Stimulated activated memory B cell treated with anti-CD40 and anti-IgM and Interleukin-4, amounts not matched to agents 10 μg/mL and 1 μg/mL and 100 μg/mL, for 72 hours (primary cell): ENCODE data around the gene CNOT6.
"Not testable (repeated sequence)": the region's sequence is repeated elsewhere in the genome, so short reads cannot be mapped to it uniquely, and the experiment has no call there.

ENCODE experiments used
- ATAC-seq: fragments of 150-1000 bp; cut with Tn5 transposase; 2 replicates; pipeline ENCODE4 v1.10.0; 2021
- H3K27ac Mint-ChIP-seq: one replicate; pipeline ENCODE4 v1.8.0; 2022; ENCODE audit warnings: mild to moderate bottlenecking, mixed read lengths
- H3K27me3 Mint-ChIP-seq: one replicate; pipeline ENCODE4 v1.8.0; 2022; ENCODE audit warnings: mixed read lengths
- H3K36me3 Mint-ChIP-seq: one replicate; pipeline ENCODE4 v1.8.0; 2022; ENCODE audit warnings: mixed read lengths
- H3K4me1 Mint-ChIP-seq: one replicate; pipeline ENCODE4 v1.8.0; 2022; ENCODE audit warnings: mixed read lengths
- H3K4me3 Mint-ChIP-seq: one replicate; pipeline ENCODE4 v1.8.0; 2022; ENCODE audit warnings: mild to moderate bottlenecking, moderate library complexity, mixed read lengths
- H3K9me3 Mint-ChIP-seq: one replicate; pipeline ENCODE4 v1.8.0; 2022; ENCODE audit warnings: mixed read lengths

Gene CNOT6

DNA sequence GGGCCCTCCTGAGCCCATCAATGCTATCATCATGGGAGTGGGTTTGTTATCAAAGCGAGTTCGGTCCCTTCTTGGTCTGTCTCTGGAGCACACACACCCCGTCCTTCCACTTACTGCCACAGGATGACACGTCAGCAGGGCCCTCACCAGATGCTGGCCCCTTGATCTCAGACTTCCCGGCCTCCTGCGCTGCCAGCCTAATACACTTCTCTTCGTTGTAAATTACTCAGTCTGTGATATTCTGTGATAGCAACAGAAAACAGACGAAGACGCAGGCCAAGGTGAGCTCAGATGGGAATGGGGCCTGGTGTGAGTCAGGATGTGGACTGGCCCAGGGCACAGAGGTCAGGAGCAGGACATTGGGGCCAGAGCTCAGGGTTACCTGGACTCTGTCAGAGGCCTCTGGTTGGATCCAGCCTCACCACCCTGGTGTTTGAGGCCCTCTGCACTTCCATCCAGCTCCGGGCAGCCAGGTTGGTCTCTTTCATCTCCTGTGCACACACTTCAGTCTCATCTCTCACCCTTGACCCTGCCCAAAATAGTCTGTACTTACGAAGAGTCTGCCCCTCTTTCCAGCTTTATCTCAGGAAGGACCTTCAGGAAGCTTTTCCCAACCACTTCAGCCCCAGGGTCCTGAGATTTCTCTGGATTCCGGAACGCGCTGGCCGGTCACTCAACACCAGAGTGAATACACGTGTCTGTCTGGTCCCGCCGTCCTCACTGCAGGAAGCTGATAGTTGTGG, 26.0 kb upstream of the CNOT6 start:
- ATAC-seq: no peak
- Mint-ChIP-seq H3K4me1 (no peaks in the 10 kb centered on the region), H3K4me3 (no peak overlapping the region), H3K27me3 (peaks cover 13% of the 10 kb centered on the region), H3K36me3 (no peaks in the 10 kb centered on the region), H3K27ac (no peak overlapping the region), H3K9me3 (no peaks in the 10 kb centered on the region)

DNA sequence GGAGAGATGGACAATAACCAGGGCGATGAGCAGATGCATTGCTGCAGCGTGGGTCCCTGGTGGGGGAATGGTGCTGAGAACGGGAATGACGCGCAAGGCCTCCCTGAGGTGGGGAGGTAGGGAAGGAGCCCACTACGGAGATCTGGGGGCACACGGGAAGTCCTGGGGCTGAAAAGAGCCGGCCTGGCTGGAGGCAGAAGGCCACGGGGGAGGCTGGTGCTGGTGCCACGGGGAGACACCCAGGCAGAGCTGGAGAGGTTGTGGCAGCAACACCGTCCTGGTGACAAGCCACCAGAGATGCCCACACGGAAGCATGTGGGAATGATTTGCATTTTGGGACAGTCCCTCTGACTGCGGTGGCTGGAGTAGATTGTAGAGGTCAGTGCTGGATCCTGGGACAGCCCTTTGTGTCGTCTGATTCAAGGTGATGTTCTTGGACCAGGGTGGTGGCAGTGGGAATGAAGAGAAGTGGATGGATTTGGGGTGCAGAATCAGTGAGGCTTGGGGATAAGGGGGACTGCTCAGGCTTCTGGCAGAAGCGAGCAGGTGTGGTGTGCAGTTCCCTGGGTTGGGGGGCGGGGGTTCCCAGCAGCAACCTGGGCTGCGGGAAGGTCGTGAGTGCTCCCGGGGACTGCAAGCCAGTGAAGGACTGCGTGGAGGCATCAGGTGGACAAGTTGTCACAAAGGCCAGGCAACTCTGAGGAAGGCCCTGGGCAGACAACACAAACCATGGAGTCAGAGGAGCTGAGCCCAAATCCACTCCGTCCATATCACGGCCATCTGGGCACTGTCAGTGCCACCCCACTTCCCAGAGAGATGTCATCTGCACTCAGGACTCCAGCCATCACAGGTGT, 25.2 kb upstream of the CNOT6 start:
- Mint-ChIP-seq H3K9me3 (no peaks in the 10 kb centered on the region), H3K4me3 (no peak overlapping the region), H3K27me3 (peaks cover 11% of the 10 kb centered on the region), H3K4me1 (no peaks in the 10 kb centered on the region), H3K36me3 (no peaks in the 10 kb centered on the region), H3K27ac (no peak overlapping the region)
- no peak for ATAC-seq

DNA sequence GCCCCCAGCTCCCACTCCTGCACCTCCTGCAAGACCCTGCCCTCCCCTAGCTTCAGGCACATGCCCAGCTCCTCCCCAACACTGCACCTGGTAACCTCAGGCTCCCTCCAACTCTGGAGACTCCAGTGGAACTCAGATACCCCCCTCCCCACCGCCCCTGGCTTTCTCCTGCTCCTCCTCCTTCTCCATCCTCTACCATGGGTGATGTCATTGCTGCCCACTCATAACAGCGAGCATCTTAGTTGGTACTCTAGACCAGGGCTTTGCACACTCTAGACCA, 24.7 kb upstream of the CNOT6 start:
- Mint-ChIP-seq H3K27me3 (peaks cover 11% of the 10 kb centered on the region), H3K9me3 (no peaks in the 10 kb centered on the region), H3K27ac (no peak overlapping the region), H3K4me3 (no peak overlapping the region), H3K4me1 (no peaks in the 10 kb centered on the region), H3K36me3 (no peaks in the 10 kb centered on the region)
- ATAC-seq: no peak

DNA sequence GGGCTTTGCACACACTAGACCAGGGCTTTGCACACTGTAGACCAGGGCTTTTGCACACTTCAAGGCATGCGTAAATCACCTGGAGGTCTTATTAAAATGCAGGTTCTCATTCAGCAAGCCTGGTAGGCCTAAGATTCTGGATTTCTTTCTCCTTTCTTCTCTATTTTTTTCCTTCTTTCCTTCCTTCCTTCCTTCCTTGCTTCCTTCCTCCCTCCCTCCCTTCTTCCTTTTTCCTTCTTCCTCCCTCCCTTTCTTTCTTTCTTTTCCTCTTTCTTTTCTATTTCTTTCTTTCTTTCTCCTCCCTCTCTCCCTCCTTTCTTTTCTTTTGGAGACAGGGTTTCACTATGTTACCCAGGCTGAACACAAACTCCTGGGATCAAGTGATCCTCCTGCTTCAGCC, 24.3 kb upstream of the CNOT6 start:
- H3K27me3 Mint-ChIP-seq: peaks cover 11% of the 10 kb centered on the region
- no peak overlapping the region for H3K4me3 Mint-ChIP-seq
- H3K4me1 Mint-ChIP-seq: no peaks in the 10 kb centered on the region
- H3K9me3 Mint-ChIP-seq: no peaks in the 10 kb centered on the region
- ATAC-seq: no peak
- H3K36me3 Mint-ChIP-seq: no peaks in the 10 kb centered on the region
- no peak overlapping the region for H3K27ac Mint-ChIP-seq

DNA sequence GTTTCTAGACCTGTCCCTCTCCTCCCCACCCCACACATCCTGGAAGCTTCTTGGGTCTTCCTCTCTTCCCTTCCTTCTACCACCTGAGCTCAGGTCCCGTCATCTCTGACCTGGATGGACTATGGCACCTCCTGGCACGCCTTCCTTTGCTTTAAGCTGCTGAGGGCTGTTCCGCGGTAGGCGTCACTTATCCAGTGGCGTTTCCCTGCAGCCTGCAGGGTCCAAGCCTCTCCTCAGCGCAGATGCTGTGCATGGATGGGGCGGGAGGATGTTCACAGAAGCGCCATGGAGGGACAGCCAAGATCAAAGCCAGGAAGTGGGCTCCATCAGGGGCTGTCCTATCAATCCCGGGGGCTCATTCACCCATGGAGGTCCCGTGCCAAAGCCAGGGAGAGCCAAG, 23.8 kb upstream of the CNOT6 start:
- no peaks in the 10 kb centered on the region for H3K36me3 Mint-ChIP-seq

DNA sequence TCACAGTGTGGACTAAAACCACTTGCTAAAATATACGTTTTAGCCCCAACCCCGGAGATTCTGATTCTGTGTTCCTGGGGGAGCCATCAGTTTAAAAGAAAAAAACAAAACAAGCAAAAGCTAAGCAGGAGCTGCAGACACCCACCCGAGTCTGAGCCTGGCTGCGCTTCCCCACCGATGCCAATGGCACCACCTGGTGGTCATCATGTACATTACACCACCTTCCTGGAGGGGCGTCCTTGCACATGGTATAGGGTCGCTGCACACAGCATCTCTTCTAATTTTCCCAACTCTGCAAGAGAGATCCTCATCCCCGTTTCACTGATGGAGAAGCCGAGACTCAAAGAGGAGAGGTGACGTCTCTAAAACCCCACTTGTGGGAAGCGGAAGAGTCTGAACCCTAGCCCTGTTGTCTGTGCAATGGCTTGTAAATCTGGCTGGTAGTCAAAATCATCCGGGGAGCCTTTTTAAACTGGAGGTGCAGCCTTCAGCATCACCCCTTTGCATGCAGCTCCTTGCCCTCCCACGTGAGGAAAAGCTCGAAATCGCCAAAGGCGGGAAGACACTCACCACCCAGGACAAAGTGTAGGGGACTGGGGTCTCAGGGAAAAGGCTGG, 23.1 kb upstream of the CNOT6 start:
- Mint-ChIP-seq H3K9me3 (peaks cover under 1% of the 10 kb centered on the region), H3K4me3 (no peak overlapping the region), H3K36me3 (no peaks in the 10 kb centered on the region), H3K27me3 (peaks cover 11% of the 10 kb centered on the region), H3K4me1 (no peaks in the 10 kb centered on the region), H3K27ac (no peak overlapping the region)
- ATAC-seq: peak; percentile 67

More for the DNA sequence above, 23.8 kb upstream of the CNOT6 start:
- Mint-ChIP-seq H3K4me3 (no peak overlapping the region), H3K27me3 (peaks cover 11% of the 10 kb centered on the region), H3K9me3 (no peaks in the 10 kb centered on the region), H3K27ac (no peak overlapping the region), H3K4me1 (no peaks in the 10 kb centered on the region)
- no peak for ATAC-seq

DNA sequence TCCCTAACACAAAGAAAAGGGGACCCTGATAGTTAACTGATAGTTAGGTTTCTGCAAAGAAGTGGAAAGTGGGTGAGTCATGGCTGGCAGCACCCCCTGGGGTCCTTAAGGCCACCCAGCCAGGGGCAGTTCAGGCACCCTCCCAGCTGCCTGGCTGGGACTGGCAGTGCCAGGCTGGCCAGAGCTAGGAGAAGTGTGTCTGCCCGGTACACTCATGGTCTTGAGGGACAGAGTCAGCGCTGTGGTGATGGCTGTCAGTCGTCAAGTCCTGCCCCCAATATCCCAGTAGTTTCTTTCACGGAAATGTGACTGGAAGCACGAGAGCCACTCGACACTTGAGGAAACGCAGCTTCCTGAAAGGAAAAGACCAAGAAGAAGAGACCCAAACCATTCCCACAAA, 22.3 kb upstream of the CNOT6 start:
- Mint-ChIP-seq H3K36me3 (no peaks in the 10 kb centered on the region), H3K4me3 (no peak overlapping the region), H3K27ac (no peak overlapping the region), H3K4me1 (no peaks in the 10 kb centered on the region), H3K9me3 (peaks cover 2% of the 10 kb centered on the region), H3K27me3 (peaks cover 4% of the 10 kb centered on the region)
- no peak for ATAC-seq

DNA sequence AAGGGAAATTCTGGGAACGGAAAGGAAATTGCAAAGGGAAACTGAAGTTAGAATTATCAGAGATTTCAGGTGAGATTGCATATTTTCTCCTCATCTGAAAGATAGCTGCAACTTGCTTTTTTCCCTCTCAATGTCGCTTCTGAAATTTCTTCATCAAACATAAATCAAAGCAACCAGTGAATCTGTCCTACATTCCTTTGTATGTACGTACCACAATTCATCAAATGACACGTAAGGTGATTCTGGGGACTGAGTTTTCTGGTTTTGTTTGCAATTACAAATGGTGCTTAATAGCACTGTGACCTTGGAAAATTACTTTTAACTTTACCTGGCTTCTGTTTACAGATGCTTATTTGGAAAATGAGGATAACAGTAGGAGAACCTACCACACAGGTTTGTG, 21.9 kb upstream of the CNOT6 start:
- no peak overlapping the region for H3K27ac Mint-ChIP-seq
- H3K4me3 Mint-ChIP-seq: no peak overlapping the region
- H3K36me3 Mint-ChIP-seq: no peaks in the 10 kb centered on the region
- no peaks in the 10 kb centered on the region for H3K27me3 Mint-ChIP-seq
- peaks cover 2% of the 10 kb centered on the region for H3K9me3 Mint-ChIP-seq
- ATAC-seq: no peak
- H3K4me1 Mint-ChIP-seq: no peaks in the 10 kb centered on the region

DNA sequence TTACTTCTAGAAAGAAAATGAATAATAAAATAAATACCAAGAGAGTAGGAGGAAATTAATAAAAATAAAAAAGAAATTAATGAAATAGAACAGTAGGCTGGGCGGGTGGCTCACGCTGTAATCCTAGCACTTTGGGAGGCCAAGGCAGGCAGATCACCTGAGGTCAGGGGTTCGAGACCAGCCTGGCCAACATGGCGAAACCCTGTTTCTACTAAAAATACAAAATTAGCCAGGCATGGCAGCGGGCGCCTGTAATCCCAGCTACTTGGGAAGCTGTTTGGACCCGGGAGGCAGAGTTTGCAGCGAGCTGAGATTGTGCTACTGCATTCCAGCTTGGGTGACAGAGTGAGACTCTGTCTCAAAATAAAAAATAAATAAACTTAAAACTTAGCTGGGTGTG, 20.8 kb upstream of the CNOT6 start:
- H3K27ac Mint-ChIP-seq, ATAC-seq, H3K36me3 Mint-ChIP-seq, H3K27me3 Mint-ChIP-seq, H3K4me3 Mint-ChIP-seq, H3K4me1 Mint-ChIP-seq, H3K9me3 Mint-ChIP-seq: not testable (repeated sequence)

DNA sequence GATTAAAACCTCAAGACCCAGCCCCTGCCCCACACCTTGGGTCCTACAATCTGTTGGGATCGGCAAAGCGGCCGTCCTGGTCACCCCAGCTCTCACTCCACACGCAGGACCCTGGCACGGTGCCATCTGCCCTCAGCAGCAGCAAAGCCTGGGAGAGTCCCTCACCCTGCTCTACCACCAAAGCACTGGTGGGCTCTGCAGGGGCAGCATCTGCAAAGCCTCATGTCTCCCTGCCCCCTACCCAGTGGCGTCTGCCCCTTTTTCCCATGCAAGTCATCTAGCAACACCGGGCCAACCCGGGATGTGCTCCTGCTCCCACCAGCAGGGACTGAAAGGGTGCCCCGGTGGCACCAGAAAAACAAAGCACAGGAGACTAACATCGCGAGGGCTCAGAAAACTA, 19.6 kb upstream of the CNOT6 start:
- Mint-ChIP-seq H3K9me3 (peaks cover 2% of the 10 kb centered on the region), H3K4me1 (no peaks in the 10 kb centered on the region), H3K27ac (no peak overlapping the region), H3K36me3 (no peaks in the 10 kb centered on the region), H3K4me3 (no peak overlapping the region), H3K27me3 (no peaks in the 10 kb centered on the region)
- ATAC-seq: no peak

DNA sequence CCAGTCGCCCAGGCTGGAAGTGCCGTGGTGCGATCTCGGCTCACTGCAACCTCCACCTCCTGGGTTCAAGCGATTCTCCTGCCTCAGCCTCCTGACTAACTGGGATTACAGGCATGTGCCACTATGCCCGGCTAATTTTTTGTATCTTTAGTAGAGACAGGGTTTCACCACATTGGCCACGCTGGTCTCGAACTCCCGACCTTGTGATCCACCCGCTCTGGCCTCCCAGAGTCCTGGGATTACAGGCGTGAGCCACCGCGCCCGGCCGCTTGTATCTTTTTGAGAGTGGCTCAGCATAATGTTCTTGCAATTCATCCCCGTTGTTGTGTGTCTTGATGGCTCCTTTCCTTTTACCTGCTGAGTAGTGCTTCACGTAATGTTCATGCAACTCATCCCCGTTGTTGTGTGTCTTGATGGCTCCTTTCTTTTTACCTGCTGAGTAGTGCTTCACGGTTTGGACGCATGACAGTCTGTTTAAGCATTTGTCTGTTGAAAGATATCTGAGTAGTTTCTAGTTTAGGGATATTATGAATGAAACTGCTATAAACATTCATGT, 18.1 kb upstream of the CNOT6 start:
- not testable (repeated sequence) for H3K4me1 Mint-ChIP-seq, H3K9me3 Mint-ChIP-seq, H3K27ac Mint-ChIP-seq, ATAC-seq, H3K36me3 Mint-ChIP-seq, H3K27me3 Mint-ChIP-seq, H3K4me3 Mint-ChIP-seq

DNA sequence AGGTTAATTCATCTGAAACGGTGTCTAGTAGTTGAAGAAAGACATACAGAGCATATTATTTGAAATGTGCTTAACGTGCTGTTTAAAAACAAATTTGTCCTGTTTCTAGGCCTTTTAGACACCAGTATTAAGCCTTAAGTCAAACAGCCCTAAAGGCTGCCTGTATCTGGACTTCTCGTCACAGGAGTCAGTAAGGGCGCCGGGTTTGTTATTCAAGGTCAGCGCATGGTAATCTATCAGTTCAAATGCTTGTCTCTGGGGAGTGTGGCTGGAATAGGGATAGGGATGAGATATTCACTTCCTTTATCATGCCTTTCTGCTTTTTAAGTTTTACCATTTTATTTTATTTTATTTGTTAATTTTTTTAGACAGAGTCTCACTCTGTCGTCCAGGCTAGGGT, 9.4 kb upstream of the CNOT6 start:
- no peaks in the 10 kb centered on the region for H3K36me3 Mint-ChIP-seq
- no peak for ATAC-seq
- H3K4me3 Mint-ChIP-seq: no peak overlapping the region
- H3K27me3 Mint-ChIP-seq: no peaks in the 10 kb centered on the region
- no peaks in the 10 kb centered on the region for H3K4me1 Mint-ChIP-seq
- H3K27ac Mint-ChIP-seq: no peak overlapping the region
- H3K9me3 Mint-ChIP-seq: no peaks in the 10 kb centered on the region

DNA sequence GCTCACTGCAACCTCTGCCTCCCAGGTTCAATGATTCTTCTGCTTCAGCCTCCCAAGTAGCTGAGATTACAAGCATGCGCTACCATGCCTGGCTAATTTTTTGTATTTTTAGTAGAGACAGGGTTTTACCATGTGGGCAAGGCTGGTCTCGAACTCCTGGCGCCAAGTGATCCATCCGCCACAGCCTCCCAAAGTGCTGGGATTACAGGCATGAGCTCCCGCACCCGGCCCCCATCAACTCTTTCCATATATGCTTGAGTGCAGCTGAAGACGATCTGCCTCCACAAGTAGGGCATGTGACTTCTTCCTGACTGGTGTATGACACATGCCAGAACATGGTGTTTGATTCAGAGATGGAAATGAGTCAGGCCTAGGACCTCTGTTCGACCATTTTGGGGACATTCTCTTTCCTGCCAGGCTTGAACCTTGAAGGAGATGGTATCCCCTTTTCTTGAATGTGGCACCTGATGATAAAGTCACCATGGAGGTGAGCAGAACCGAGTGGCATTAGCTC, 7.5 kb upstream of the CNOT6 start:
- Mint-ChIP-seq H3K9me3 (no peaks in the 10 kb centered on the region), H3K27ac (no peak overlapping the region), H3K36me3 (no peaks in the 10 kb centered on the region), H3K4me3 (no peak overlapping the region), H3K27me3 (no peaks in the 10 kb centered on the region), H3K4me1 (no peaks in the 10 kb centered on the region)
- no peak for ATAC-seq

DNA sequence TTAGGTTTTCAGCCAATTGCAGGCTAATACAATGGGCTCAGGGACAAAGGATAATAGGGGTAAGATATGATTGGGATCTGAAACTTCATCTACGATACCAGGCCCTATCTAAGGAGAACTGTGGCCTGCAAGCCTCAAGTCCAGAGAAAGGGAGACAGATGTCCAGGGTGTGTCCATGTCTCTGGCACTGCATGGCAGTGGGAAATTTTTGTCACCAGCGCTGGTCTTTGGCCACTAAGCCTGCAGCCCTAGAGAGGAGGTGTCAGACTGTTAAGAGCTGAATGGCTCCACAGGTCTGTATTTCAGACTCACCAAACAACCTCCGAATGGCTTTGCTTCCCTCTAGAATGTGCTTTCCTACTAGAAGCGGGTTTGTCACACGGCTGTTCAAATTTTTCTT, 6.6 kb upstream of the CNOT6 start:
- H3K4me1 Mint-ChIP-seq: no peaks in the 10 kb centered on the region
- no peak for ATAC-seq
- no peaks in the 10 kb centered on the region for H3K27me3 Mint-ChIP-seq
- H3K36me3 Mint-ChIP-seq: no peaks in the 10 kb centered on the region
- H3K9me3 Mint-ChIP-seq: no peaks in the 10 kb centered on the region
- no peak overlapping the region for H3K4me3 Mint-ChIP-seq
- H3K27ac Mint-ChIP-seq: no peak overlapping the region

DNA sequence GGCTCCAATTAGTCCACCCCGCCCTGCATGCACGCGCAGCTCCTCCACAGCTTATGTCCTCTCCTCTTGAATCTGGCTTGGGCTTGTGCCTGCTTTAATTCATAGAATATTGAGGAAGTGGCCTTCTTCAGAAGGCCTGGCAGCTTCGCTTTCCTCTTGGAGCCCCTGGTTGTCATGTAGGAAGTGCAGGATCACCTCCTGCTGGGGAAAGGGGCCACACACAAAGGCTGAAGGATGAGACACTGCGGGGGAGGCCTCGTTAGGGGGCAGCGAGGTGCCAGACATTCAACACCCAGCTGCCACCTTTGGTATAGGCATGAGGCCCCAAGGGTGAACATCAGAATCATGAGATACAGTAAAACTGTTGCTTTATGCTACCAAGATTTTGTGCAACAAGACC, 2.7 kb upstream of the CNOT6 start:
- Mint-ChIP-seq H3K9me3 (no peaks in the 10 kb centered on the region), H3K27me3 (no peaks in the 10 kb centered on the region), H3K4me3 (no peak overlapping the region), H3K4me1 (peaks cover 23% of the 10 kb centered on the region), H3K27ac (no peak overlapping the region), H3K36me3 (no peaks in the 10 kb centered on the region)
- ATAC-seq: no peak
